ENCODE measurements around the gene NEDD4.
"Not testable (repeated sequence)": the region's sequence is repeated elsewhere in the genome, so short reads cannot be mapped to it uniquely, and the experiment has no call there.

Gene NEDD4

GRCh38 chr15:55824857-55825613, 168.4 kb downstream of the NEDD4 start:
- DNase-seq (ENCODE audit: low read depth), result no peak

GRCh38 chr15:55823699-55824340, 169.6 kb downstream of the NEDD4 start:
- no peak for DNase-seq (ENCODE audit: low read depth)

GRCh38 chr15:55823191-55823670, 170.2 kb downstream of the NEDD4 start:
- DNase-seq (ENCODE audit: low read depth), result no peak

GRCh38 chr15:55821740-55822139, 171.7 kb downstream of the NEDD4 start:
- DNase-seq (ENCODE audit: low read depth), result not testable (repeated sequence)

- DNase-seq (ENCODE audit: low read depth), result no peak
Measured at GRCh38 chr15:55820043-55820442, 173.4 kb downstream of the NEDD4 start.

- no peak for DNase-seq (ENCODE audit: low read depth)
Measured at GRCh38 chr15:55819397-55820034, 173.9 kb downstream of the NEDD4 start.

- DNase-seq (ENCODE audit: low read depth), result no peak
Measured at GRCh38 chr15:55816017-55816416, 177.4 kb downstream of the NEDD4 start.

GRCh38 chr15:55802600-55803376, 190.6 kb downstream of the NEDD4 start:
- DNase-seq (ENCODE audit: low read depth), result no peak

- DNase-seq (ENCODE audit: low read depth), result no peak
Measured at GRCh38 chr15:55800216-55800615, 193.2 kb downstream of the NEDD4 start.

- DNase-seq (ENCODE audit: low read depth), result no peak
Measured at GRCh38 chr15:55799291-55800212, 193.9 kb downstream of the NEDD4 start.

- no peak for DNase-seq (ENCODE audit: low read depth)
Measured at GRCh38 chr15:55796321-55796965, 197.0 kb downstream of the NEDD4 start.

GRCh38 chr15:55795031-55795430, 198.4 kb downstream of the NEDD4 start:
- DNase-seq (ENCODE audit: low read depth), result no peak

GRCh38 chr15:55791551-55792400, 201.6 kb downstream of the NEDD4 start:
- DNase-seq (ENCODE audit: low read depth), result no peak

- peak; percentile 25 for DNase-seq (ENCODE audit: low read depth)
Measured at GRCh38 chr15:55789066-55789660, 204.2 kb downstream of the NEDD4 start.

- DNase-seq (ENCODE audit: low read depth), result no peak
Measured at GRCh38 chr15:55786341-55786740, 207.1 kb downstream of the NEDD4 start.

- DNase-seq (ENCODE audit: low read depth), result not testable (repeated sequence)
Measured at GRCh38 chr15:55785593-55785992, 207.8 kb downstream of the NEDD4 start.

GRCh38 chr15:55784286-55784685, 209.1 kb downstream of the NEDD4 start:
- DNase-seq (ENCODE audit: low read depth), result no peak

- DNase-seq (ENCODE audit: low read depth), result no peak
Measured at GRCh38 chr15:55782901-55783300, 210.5 kb downstream of the NEDD4 start.

GRCh38 chr15:55780292-55780691, 213.1 kb downstream of the NEDD4 start:
- DNase-seq (ENCODE audit: low read depth), result no peak
